KMS-11 (cell line): ENCODE results near the gene COBL.

ENCODE experiments used
- H2AFZ ChIP-seq: fragments of 200-600 bp; sonication (generic); 2 replicates; pipeline ENCODE4 v1.6.1; 2016; ENCODE audit warnings: antibody characterized with exemption, mixed run types, low read depth
- H3K27ac ChIP-seq: fragments of 200-600 bp; sonication (generic); 2 replicates; pipeline ENCODE4 v1.6.1; 2016; ENCODE audit warnings: mild to moderate bottlenecking, mixed run types
- H3K27me3 ChIP-seq: fragments of 200-600 bp; sonication (generic); 2 replicates; pipeline ENCODE4 v1.6.1; 2017; ENCODE audit warnings: mild to moderate bottlenecking, low read depth, mixed run types, moderate library complexity; ENCODE audit not compliant: insufficient read depth
- H3K36me3 ChIP-seq: fragments of 200-600 bp; sonication (generic); 2 replicates; pipeline ENCODE4 v1.6.1; 2017; ENCODE audit warnings: mild to moderate bottlenecking, mixed run types; ENCODE audit not compliant: insufficient read depth
- H3K4me1 ChIP-seq: fragments of 200-600 bp; sonication (generic); 2 replicates; pipeline ENCODE4 v1.6.1; 2016; ENCODE audit warnings: mild to moderate bottlenecking, low read depth, mixed run types; ENCODE audit not compliant: poor library complexity, severe bottlenecking
- H3K4me2 ChIP-seq: fragments of 200-600 bp; sonication (generic); 2 replicates; pipeline ENCODE4 v1.7.0; 2016; ENCODE audit warnings: mild to moderate bottlenecking, mixed run types
- H3K4me3 ChIP-seq: fragments of 200-600 bp; sonication (generic); IDR thresholded peaks from 2 replicates; pipeline ENCODE4 v1.6.1; 2017; ENCODE audit warnings: low read depth, low read length, mixed read lengths; ENCODE audit not compliant: insufficient read depth
- H3K79me2 ChIP-seq: fragments of 200-600 bp; sonication (generic); 2 replicates; pipeline ENCODE4 v1.6.1; 2016; ENCODE audit warnings: low read depth, mixed run types; ENCODE audit not compliant: insufficient read depth
- H3K9ac ChIP-seq: fragments of 200-600 bp; sonication (generic); 2 replicates; pipeline ENCODE4 v1.6.1; 2016; ENCODE audit warnings: mild to moderate bottlenecking, mixed run types
- H4K20me1 ChIP-seq: fragments of 200-600 bp; sonication (generic); 2 replicates; pipeline ENCODE4 v1.6.1; 2016; ENCODE audit warnings: mild to moderate bottlenecking, mixed run types; ENCODE audit not compliant: insufficient read depth
- TF ChIP-seq, protein P1 (sequence below): fragments of 200-600 bp; sonication (generic); conservative IDR thresholded peaks from 2 replicates; pipeline ENCODE4 v1.6.1; 2017; ENCODE audit warnings: low read depth, mild to moderate bottlenecking, antibody characterized with exemption, low read length, moderate library complexity, mixed read lengths

COBL gene

DNA sequence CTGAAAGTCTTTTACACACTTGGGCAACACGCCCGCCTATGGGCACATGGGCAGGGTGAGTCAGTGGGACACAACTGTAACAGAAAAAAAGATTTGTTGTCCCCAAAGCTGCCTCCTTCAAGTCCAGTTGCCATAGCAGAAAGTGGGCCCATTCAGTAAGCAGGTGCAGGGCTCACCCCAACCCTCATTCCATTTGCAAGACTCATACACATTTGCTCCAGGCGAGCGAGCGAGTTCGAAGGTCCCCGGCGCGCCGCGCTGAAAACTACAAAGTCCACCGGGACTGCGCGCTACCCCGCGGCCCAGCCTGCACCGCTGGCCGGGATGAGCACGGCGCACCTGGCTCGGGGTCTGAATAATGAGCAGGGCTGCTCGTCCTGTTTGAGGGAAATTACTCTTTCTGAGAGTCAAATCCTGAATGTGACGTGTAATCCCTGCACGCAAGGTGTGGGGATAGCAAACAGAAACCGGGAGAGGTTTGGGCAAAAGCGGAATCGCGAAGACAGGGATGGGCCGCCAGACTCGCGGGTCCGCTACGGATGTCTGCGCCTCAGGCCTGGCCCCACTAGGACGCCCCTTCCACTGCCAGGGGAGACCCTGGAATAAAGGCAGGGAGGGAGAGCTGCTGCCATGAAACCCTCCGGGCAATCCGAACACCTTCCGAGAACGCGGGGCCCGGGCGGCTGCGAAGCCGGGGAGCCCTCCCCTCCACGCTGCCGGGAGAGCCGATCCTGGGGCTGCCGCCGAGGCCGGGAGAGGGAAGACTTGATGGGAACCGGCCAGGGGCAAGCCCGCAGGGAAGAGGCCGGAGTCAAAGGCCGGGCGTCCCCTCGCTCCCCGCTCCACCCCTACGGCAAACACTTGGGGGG lies 982 bp downstream of the COBL start:
- peak overlapping the region; percentile 59 for H3K4me2 ChIP-seq
- TF ChIP-seq, protein P1, sequence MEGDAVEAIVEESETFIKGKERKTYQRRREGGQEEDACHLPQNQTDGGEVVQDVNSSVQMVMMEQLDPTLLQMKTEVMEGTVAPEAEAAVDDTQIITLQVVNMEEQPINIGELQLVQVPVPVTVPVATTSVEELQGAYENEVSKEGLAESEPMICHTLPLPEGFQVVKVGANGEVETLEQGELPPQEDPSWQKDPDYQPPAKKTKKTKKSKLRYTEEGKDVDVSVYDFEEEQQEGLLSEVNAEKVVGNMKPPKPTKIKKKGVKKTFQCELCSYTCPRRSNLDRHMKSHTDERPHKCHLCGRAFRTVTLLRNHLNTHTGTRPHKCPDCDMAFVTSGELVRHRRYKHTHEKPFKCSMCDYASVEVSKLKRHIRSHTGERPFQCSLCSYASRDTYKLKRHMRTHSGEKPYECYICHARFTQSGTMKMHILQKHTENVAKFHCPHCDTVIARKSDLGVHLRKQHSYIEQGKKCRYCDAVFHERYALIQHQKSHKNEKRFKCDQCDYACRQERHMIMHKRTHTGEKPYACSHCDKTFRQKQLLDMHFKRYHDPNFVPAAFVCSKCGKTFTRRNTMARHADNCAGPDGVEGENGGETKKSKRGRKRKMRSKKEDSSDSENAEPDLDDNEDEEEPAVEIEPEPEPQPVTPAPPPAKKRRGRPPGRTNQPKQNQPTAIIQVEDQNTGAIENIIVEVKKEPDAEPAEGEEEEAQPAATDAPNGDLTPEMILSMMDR = no peak

DNA sequence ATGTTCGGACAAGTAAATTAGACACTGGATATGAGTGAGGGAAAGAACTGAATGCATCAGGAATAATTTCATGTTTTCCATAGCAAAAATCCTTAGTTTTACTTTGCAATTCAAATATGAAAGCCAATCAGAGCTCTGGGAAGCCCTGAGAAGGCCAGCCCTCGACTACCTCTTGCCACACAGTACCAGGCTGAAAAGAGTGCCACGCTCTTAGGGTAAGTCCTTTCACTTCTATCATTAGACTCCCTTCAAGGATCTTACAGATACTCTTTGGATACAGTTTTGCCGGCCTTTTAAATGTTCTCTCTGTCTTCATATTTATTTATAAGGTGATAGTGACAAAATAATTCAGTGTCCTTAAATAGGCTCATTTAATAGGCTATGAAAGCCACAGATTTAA lies 1.9 kb downstream of the COBL start:
- H3K4me1 ChIP-seq = no peaks in the 10 kb centered on the region
- no peak overlapping the region for H3K4me2 ChIP-seq
- H4K20me1 ChIP-seq = no peaks in the 10 kb centered on the region
- H3K9ac ChIP-seq = no peak overlapping the region
- no peaks in the 10 kb centered on the region for H3K36me3 ChIP-seq
- H3K4me3 ChIP-seq = no peak overlapping the region
- H2AFZ ChIP-seq = no peak overlapping the region
- no peaks in the 10 kb centered on the region for H3K79me2 ChIP-seq
- TF ChIP-seq, protein P1 = no peak
- no peak overlapping the region for H3K27ac ChIP-seq
- H3K27me3 ChIP-seq = no peaks in the 10 kb centered on the region

More for the DNA sequence above, 982 bp downstream of the COBL start:
- Histone ChIP-seq H3K79me2 (no peaks in the 10 kb centered on the region), H3K4me1 (no peaks in the 10 kb centered on the region), H3K4me3 (no peak overlapping the region), H3K36me3 (no peaks in the 10 kb centered on the region), H2AFZ (peak overlapping the region; percentile 66; the same call in 1 of the 2 replicates), H4K20me1 (no peaks in the 10 kb centered on the region), H3K27ac (no peak overlapping the region), H3K9ac (peak overlapping the region; percentile 52; the same call in 1 of the 2 replicates), H3K27me3 (no peaks in the 10 kb centered on the region)

DNA sequence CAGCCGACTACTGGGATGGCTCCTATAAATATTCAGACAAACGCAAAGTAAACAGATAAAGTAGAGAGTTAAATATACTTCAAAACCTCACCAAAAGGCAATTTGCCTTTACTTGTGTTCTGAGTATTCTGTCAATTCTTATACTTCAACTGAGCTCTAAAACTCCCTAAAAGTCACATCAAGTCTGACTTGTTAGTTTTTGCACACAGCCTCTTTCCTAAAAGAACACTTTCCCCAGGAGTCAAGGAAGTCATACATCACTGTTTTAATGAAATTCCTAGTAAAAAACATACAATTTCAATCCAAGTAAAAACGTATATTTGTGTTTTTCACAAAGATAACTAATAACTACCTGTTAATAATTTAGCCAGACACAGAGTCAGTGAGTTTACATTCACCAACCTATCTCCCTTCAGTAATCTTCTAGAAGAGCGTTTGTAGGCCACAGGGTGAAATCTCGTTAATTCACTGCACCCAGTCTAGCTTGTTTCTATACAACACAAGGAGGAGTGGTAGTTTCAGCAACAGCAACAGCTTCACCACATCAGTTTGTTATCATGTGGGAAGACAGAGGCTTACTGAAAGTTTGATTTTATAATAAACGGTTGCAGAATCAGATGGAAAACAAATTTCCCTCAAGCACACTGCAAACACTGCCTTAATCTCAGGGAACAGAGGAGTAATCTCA lies 2.7 kb downstream of the COBL start:
- H3K27me3 ChIP-seq = no peaks in the 10 kb centered on the region

DNA sequence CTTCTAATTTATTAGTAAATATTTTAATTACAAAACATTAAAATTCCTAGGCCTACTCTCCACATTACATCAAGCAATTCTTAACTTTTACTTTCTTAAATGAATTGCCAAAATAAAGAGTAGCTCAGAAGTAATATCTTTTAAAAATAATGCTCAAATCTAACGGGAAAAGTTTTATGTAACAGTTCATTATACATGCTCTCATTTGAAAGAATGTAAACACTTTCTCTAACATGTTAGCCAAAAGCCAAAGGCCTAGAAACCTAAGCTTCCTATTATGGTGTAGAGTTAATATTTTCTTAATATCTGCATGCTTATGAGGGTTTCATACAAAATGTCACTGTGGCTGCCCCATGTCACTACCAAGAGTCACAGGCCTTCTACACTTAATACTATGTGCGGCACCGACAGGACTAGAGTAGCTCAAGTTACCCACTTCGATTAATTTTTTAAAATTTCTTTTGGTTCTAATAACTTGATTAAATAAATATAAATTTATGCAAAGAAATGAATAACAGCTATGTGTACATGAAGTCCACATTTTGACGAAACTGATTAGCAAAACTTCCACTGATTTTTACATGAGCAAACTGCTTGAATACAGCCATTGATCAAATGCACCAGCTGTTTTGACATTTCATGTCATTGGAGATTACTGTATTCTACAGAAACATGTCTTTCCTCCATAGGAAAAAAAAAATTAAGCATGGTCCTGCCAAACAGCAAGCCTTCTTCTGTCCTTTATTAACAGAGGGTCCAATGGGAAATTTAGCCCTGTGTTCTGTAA lies 3.5 kb downstream of the COBL start:
- TF ChIP-seq, protein P1 = no peak
- no peak overlapping the region for H3K27ac ChIP-seq
- H3K79me2 ChIP-seq = no peaks in the 10 kb centered on the region
- no peaks in the 10 kb centered on the region for H4K20me1 ChIP-seq
- no peak overlapping the region for H3K4me3 ChIP-seq
- H3K4me1 ChIP-seq = no peaks in the 10 kb centered on the region
- no peaks in the 10 kb centered on the region for H3K36me3 ChIP-seq
- no peak overlapping the region for H3K4me2 ChIP-seq
- no peak overlapping the region for H3K9ac ChIP-seq
- no peaks in the 10 kb centered on the region for H3K27me3 ChIP-seq
- no peak overlapping the region for H2AFZ ChIP-seq

More for the DNA sequence above, 2.7 kb downstream of the COBL start:
- Histone ChIP-seq H3K4me2 (no peak overlapping the region), H2AFZ (no peak overlapping the region), H3K9ac (no peak overlapping the region), H3K4me3 (no peak overlapping the region), H3K79me2 (no peaks in the 10 kb centered on the region), H4K20me1 (no peaks in the 10 kb centered on the region), H3K27ac (no peak overlapping the region), H3K36me3 (no peaks in the 10 kb centered on the region), H3K4me1 (no peaks in the 10 kb centered on the region)
- TF ChIP-seq, protein P1 = no peak
